ENCODE data around the gene SLC29A2. TPM values are rescaled to one million over a fixed set of nuclear protein-coding genes. Genes with fewer than 3 reads are reported as not detected.

Gene SLC29A2
- total and polyA plus RNA-seq, 2 donors (not counting 3 experiments of a cell fraction or from before 2014, with no cell fraction given), result 2.4 to 5.2 TPM

DNA sequence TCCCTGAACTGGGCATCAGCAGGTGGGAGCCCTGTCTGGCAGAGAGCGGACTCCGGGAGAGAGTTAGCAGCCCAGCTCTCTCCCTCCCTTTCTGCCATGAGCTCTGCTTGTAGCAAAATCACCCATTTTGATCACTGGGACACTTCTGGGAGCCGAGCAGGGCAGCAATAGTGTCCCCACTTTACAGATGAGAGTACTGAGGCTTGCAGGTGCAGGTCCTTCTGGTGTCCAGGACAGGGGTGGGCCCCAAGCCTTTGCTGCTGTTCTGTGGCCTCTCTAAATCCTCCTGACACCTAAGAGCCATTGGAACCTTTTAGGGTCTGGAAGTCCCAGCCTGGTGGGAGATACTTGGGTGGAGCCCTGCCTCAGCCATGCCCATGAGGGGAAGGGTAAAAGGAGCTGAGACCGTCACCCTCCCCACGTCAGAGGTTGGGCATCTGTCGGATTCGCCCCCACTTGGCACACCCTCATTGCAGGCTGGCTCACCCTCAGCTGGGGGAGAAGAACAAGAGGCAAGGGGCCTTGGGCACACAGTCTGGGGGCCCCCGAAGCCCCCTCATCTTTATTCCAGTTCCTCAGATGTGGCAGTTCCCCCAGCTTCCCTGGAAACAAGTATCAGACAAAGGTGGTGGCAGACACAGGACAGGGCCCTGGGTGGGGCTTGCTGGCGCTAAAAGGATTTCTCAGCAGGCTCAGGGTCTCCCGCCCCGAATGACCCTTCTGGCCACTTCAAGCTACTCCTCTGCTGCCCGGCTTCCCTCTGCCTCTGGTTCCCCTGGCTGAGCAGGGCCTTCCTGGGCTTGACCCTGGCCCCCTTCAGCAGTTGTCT is 39.8 kb downstream of the SLC29A2 start:
- Histone ChIP-seq H3K27ac (ENCODE audit: insufficient read depth, low read depth, low read length) (no peak overlapping the region), H3K9me1 (replicated peaks; ENCODE audit: control insufficient read depth, extremely low read depth, insufficient read depth, low read length) (no peaks in the 10 kb centered on the region), H3K9ac (replicated peaks; ENCODE audit: extremely low read depth, insufficient read depth, low read length) (no peak overlapping the region), H3K36me3 (ENCODE audit: control insufficient read depth in 2 of 2, extremely low read depth in 1 of 2, insufficient read depth in 2 of 2, low read length in 2 of 2) (no peaks in the 10 kb centered on the region), H3K4me1 (ENCODE audit: control insufficient read depth, extremely low read depth, insufficient read depth, low read length) (peaks cover 18% of the 10 kb centered on the region), H2AFZ (ENCODE audit: low read depth, low read length) (no peak overlapping the region), H4K20me1 (replicated peaks; ENCODE audit: control insufficient read depth, extremely low read depth, insufficient read depth, low read length) (no peaks in the 10 kb centered on the region), H3K9me3 (replicated peaks; ENCODE audit: control insufficient read depth, insufficient read depth, low read length) (no peaks in the 10 kb centered on the region), H3K79me2 (ENCODE audit: control insufficient read depth, insufficient read depth, low read length) (no peaks in the 10 kb centered on the region), H3K27me3 (ENCODE audit: control insufficient read depth in 2 of 2, insufficient read depth in 2 of 2, low read length in 2 of 2) (no peaks in the 10 kb centered on the region), H3K4me3 (replicated peaks in 1 of 3; ENCODE audit: insufficient read depth in 1 of 3, low read depth in 1 of 3, low read length in 3 of 3) (no peak overlapping the region), H3K4me2 (ENCODE audit: insufficient read depth, low read length) (no peak overlapping the region)
- no peak for FAIRE-seq
- dilution Hi-C loops (cut with MboI; ENCODE audit: extremely low pct_ligation_motif_present, low sequenced_read_pairs), result no loop called here
- BruUV-seq (replicated peaks), result no TSS peak
- CTCF ChIA-PET, result interaction anchor here (8.7 kb wide), 1 partner anchor 18 kb away, joined by 225 read pairs; the partner anchor contains the start of gene CD248
- intact Hi-C loops (cut with micrococcal nuclease), result no loop called here
- DNase-seq (ENCODE audit: low read depth, low spot score), result no peak
- POLR2A ChIA-PET, result no interaction called here
- TF ChIP-seq POLR2A (IDR thresholded peaks at IDR 0.05; ENCODE audit: low read depth, low read length), result no peak
- TF ChIP-seq MYC (IDR thresholded peaks at IDR 0.05; ENCODE audit: low read depth, low read length), result no peak
- TF ChIP-seq FOS (IDR thresholded peaks at IDR 0.05; ENCODE audit: borderline replicate concordance, insufficient read depth, low read length), result no peak
- TF ChIP-seq, protein P1, sequence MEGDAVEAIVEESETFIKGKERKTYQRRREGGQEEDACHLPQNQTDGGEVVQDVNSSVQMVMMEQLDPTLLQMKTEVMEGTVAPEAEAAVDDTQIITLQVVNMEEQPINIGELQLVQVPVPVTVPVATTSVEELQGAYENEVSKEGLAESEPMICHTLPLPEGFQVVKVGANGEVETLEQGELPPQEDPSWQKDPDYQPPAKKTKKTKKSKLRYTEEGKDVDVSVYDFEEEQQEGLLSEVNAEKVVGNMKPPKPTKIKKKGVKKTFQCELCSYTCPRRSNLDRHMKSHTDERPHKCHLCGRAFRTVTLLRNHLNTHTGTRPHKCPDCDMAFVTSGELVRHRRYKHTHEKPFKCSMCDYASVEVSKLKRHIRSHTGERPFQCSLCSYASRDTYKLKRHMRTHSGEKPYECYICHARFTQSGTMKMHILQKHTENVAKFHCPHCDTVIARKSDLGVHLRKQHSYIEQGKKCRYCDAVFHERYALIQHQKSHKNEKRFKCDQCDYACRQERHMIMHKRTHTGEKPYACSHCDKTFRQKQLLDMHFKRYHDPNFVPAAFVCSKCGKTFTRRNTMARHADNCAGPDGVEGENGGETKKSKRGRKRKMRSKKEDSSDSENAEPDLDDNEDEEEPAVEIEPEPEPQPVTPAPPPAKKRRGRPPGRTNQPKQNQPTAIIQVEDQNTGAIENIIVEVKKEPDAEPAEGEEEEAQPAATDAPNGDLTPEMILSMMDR (IDR thresholded peaks at IDR 0.05; ENCODE audit: extremely low read depth in 1 of 2, insufficient read depth in 1 of 2, low read depth in 1 of 2, low read length in 2 of 2), result no peak
- no peak for TF ChIP-seq GATA2 (IDR thresholded peaks at IDR 0.05; ENCODE audit: insufficient read depth, insufficient read length, low read depth, low read length)
- TF ChIP-seq EZH2 (IDR thresholded peaks at IDR 0.05; ENCODE audit: borderline replicate concordance, low read depth, low read length, severe bottlenecking), result no peak
- TF ChIP-seq JUN (IDR thresholded peaks at IDR 0.05; ENCODE audit: borderline replicate concordance, insufficient read depth, insufficient read length, low read depth), result no peak
- TF ChIP-seq MAX (IDR thresholded peaks at IDR 0.05; ENCODE audit: insufficient read depth, insufficient read length), result no peak
- no peak for TF ChIP-seq POLR2AphosphoS5 (IDR thresholded peaks at IDR 0.05; ENCODE audit: insufficient read depth, low read depth, low read length)
